Measurements from ENCODE around the gene PFKFB3.
"Not testable (repeated sequence)": the region's sequence is repeated elsewhere in the genome, so short reads cannot be mapped to it uniquely, and the experiment has no call there.

PFKFB3 gene

DNA sequence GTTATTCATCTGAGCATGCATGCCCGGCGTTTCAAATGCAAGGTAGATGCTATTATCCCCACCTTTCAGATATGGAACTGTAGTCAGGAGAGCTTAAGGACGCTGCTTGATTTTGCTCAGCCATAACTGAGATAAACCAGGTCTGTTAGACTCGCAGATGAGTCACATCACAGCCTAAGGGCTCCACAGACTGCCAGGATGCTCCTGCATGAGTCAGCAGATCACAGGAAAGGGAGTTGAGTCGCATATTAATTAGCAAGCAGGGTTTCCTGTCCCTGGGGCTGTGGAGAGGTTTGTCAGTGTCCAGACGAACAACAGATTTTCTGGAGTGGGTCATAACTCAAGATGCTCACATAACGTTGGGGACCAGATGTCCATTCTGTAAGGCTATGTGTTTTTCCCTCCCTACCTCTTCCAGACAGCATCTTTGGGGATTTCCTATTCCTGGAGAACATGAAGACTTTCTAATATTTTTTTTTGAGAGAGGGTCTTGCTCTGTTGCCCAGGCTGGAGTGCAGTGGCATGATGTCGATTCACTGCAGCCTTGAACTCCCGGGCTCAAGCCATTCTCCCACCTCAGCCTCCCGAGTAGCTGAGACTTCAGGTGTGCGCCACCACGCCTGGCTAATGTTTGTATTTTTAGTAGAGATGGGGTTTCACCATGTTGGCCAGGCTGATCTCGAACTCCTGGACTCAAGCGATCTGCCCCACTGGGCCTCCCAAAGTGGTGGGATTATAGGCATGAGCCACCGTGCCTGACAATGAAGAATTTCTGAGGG lies 36.7 kb downstream of the PFKFB3 start:
- no peak for DNase-seq

- no peak for DNase-seq
These were observed 37.5 kb downstream of the PFKFB3 start for GRCh38 chr10:6240254-6240653.

GRCh38 chr10:6242089-6242488 lies 39.4 kb downstream of the PFKFB3 start:
- no peak for DNase-seq

GRCh38 chr10:6244510-6244909 lies 41.8 kb downstream of the PFKFB3 start:
- DNase-seq, result no peak

GRCh38 chr10:6247041-6247712 lies 44.4 kb downstream of the PFKFB3 start:
- DNase-seq, result no peak

DNA sequence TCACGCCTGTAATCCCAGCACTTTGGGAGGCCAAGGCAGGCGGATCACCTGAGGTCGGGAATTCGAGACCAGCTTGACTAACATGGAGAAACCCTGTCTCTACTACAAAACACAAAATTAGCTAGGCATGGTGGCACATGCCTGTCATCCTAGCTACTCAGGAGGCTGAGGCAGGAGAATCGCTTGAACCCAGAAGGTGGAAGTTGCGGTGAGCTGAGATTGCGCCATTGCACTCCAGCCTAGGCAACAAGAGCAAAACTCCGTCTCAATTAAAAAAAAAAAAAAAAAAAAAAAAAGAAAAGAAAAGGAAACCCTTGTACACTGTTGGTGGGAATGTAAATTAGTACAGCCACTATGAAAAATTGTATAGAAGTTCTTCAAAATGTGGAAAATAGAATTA lies 46.2 kb downstream of the PFKFB3 start:
- DNase-seq, result not testable (repeated sequence)

- no peak for DNase-seq
These were observed 47.0 kb downstream of the PFKFB3 start for GRCh38 chr10:6249698-6250097.

GRCh38 chr10:6250745-6251144 lies 48.0 kb downstream of the PFKFB3 start:
- DNase-seq, result no peak

- DNase-seq, result no peak
These were observed 51.5 kb downstream of the PFKFB3 start for GRCh38 chr10:6254201-6254600.

DNA sequence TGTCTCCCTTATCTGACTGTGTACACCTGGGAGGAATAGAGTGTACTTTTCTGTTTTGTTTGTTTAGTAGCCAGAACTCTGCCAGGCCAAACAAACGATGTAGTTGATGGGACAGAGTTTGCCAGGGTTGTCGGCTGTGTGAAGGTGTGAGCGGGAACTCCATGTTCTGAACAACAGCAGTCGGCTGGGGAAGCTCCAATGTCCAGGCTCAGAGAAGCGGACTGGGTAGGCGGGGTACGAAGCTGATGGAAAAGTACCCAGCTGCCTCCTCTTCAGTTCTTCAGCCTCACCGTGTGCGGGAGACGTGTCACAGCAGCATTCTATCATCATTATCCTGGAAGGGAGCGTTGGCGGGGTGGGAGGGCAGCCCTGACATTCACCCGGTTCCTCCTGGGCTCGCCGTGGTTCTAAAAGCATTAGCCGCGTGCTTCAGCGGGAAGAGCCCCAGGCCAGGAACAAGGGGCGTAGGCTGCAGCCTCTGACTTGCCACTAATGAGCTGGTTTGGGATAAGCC lies 52.9 kb downstream of the PFKFB3 start:
- no peak for DNase-seq

DNA sequence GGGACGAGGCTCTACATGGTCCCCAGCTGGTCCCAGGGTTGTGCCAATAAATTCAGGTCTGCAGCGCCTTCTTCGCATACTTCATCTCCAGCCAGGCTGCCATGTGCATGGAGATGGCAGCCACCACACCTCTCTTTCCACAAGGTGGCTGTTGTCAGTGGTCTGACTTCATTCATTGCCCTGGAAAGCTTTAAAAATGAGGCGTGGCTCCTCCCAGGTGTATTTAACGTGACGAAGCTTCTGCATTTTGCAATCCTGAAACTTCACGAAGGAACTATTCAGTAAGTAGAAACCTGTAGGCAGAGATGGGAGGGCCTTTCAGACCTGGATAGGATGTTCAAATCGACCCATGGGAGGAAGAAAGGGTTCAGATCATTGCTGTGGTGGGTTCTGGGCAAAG lies 53.7 kb downstream of the PFKFB3 start:
- no peak for DNase-seq

- no peak for DNase-seq
These were observed 56.4 kb downstream of the PFKFB3 start for GRCh38 chr10:6259153-6259552.

DNA sequence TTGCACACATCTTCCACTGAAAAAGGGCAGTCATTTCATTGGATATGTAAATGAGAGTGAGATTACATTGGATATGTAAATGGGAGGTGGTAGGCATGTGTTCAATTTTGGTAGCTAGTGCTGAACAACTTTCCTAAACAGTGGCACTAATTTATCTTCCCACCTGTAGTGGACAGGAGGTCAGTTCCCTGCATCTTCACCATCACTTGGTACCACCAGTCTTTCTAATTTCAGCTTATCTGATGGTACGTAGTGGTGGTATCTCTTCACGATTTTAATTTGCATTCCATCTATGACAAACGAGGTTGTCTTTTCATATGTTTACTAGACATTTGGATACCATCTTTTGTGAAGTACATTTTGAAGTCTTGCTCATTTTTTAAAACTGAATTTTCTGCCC lies 58.1 kb downstream of the PFKFB3 start:
- no peak for DNase-seq

DNA sequence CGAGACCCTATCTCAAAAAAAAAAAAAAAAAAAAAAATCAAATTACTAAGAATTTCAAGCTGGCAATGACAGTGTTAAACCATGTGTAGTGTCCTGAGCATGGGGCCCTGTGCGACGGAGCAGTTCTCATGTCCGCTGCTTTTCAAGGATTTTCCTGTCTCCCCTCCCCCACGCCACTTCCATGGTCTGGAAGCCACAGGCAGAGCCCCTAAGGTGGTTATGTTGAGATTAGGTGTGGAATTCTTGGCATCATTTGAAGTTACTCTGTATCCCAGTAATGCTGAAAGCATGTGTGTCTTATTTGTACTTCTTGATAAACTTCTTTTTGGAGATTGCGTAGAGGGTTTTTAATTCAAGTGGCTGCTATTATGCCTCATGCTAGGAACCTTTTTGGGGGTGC lies 65.2 kb downstream of the PFKFB3 start:
- DNase-seq, result no peak

DNA sequence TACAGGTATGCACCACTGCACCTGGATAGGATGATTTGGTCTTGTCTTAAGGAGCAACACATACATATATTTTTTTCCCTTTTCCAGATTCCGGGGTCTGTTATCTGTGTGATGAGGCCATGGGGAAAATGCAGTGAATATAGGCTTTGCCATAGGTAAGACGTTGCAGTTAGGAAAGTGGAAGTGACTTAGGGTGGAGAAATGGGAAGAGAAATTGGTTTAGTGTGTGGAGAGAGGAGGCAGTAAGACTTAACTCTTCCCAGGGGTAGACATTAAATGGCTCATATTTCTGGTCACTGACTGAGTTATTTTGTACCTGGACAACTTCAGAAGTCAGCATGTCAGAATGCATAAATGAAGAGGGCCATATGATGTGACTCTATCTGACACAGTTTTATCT lies 66.7 kb downstream of the PFKFB3 start:
- no peak for DNase-seq

GRCh38 chr10:6269953-6270867 lies 67.5 kb downstream of the PFKFB3 start:
- DNase-seq, result no peak

DNA sequence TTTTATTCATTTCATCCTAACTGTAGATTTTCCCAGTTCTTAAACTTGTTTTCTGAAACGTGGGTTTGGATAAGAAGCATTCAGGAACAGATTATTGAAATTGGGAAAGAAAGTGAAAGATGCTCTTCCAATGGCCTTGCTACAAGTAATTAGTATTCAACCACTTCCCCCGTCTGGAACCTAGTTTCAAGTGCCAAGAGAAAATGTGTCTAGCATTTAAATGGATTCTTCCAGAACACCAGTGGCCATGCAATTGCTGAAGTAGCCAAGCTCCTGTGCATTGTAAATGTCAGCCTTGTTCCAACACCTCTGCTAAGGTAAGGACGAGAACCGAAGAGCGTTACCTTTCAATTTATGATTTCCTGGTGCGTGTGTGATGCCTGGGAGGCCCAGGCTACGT lies 68.2 kb downstream of the PFKFB3 start:
- DNase-seq, result no peak

- DNase-seq, result no peak
These were observed 68.9 kb downstream of the PFKFB3 start for GRCh38 chr10:6271663-6272062.

GRCh38 chr10:6272126-6272525 lies 69.4 kb downstream of the PFKFB3 start:
- DNase-seq, result no peak

DNA sequence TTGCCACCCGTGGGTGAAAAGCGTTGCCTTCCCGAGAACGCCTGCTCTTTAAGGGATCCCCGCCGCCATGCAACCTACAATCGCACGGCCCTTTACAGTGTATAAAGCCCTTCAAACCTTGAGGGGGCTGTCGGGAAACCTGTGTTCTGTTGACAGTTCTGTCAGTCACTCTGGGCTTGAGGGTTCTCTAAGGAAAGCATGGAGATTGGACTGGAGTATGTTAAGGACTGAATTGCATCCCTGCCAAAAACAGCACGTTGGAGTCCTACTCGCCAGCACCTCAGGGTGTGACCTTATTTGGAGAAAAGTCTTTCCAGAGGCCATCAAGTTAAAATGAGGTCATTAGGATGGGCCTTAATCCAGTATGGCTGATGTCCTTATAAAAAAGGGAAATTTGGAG lies 70.6 kb downstream of the PFKFB3 start:
- DNase-seq, result no peak

DNA sequence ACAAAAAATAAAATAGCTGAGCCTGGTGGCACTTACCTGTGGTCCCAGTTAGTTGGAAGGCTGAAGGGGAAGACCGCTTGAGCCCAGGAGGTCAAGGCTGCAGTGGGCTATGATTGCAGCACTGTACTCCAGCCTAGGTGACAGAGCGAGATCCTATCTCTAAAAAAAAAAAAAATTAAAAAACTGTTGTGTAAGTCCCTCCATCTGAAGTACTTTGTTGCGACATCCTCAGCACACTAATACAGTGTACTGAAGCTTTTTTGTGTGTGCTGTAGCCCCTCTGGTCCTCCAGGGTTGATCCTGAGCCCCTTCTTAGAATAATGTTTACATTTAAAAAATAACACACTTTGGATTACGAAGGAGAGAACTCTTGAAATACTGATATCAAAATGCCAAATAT lies 71.3 kb downstream of the PFKFB3 start:
- DNase-seq, result no peak

- no peak for DNase-seq
These were observed 71.8 kb downstream of the PFKFB3 start for GRCh38 chr10:6274484-6274883.
